HepG2 (cell line): Measurements from ENCODE around the gene MEX3D. TPM values are rescaled to one million over a fixed set of nuclear protein-coding genes. Genes with fewer than 3 reads are reported as not detected.

Experiments used
- CHD2 ChIP-seq: IDR thresholded peaks from 2 replicates; pipeline ENCODE4 v1.6.1; 2011; ENCODE audit warnings: low read depth, low read length, improper control_type of control experiment
- ELF4 ChIP-seq: sonication (generic); formaldehyde crosslinking; IDR thresholded peaks from 2 replicates; pipeline ENCODE4 v1.5.0; 2020; ENCODE audit warnings: missing genetic modification reagents, mild to moderate bottlenecking, moderate library complexity, borderline replicate concordance
- FOSL2 ChIP-seq: sonication (generic); formaldehyde crosslinking; IDR thresholded peaks from 2 replicates; pipeline ENCODE4 v1.4.0; 2020; ENCODE audit warnings: missing genetic modification reagents
- FOXP4 ChIP-seq: sonication (generic); formaldehyde crosslinking; IDR thresholded peaks from 2 replicates; pipeline ENCODE4 v1.4.0; 2020; ENCODE audit warnings: missing genetic modification reagents
- GPBP1L1 ChIP-seq: sonication (generic); formaldehyde crosslinking; IDR thresholded peaks from 2 replicates; pipeline ENCODE4 v1.5.0; 2020; ENCODE audit warnings: mild to moderate bottlenecking, missing genetic modification reagents
- GZF1 ChIP-seq: sonication (generic); formaldehyde crosslinking; IDR thresholded peaks from 2 replicates; pipeline ENCODE4 v1.5.1; 2020; ENCODE audit warnings: mild to moderate bottlenecking, missing genetic modification reagents
- ISL2 ChIP-seq: sonication (generic); formaldehyde crosslinking; IDR thresholded peaks from 2 replicates; pipeline ENCODE4 v1.5.0; 2020; ENCODE audit warnings: missing genetic modification reagents
- MZF1 ChIP-seq: sonication (generic); formaldehyde crosslinking; IDR thresholded peaks from 2 replicates; pipeline ENCODE4 v1.8.1; 2023; ENCODE audit warnings: mild to moderate bottlenecking, missing genetic modification reagents, borderline replicate concordance
- PAXIP1 ChIP-seq: sonication (generic); formaldehyde crosslinking; conservative IDR thresholded peaks from 2 replicates; pipeline ENCODE4 v1.4.0; 2020; ENCODE audit warnings: mild to moderate bottlenecking, missing genetic modification reagents, moderate library complexity
- RFX5 ChIP-seq: IDR thresholded peaks from 2 replicates; pipeline ENCODE4 v1.6.1; 2011; ENCODE audit warnings: low read depth, low read length, improper control_type of control experiment
- ZBTB21 ChIP-seq: sonication (generic); formaldehyde crosslinking; IDR thresholded peaks from 2 replicates; pipeline ENCODE4 v1.4.0; 2020; ENCODE audit warnings: missing genetic modification reagents
- ZBTB4 ChIP-seq: sonication (generic); formaldehyde crosslinking; IDR thresholded peaks from 2 replicates; pipeline ENCODE4 v1.4.0; 2020; ENCODE audit warnings: missing genetic modification reagents, mild to moderate bottlenecking, borderline replicate concordance
- ZMYM2 ChIP-seq: sonication (generic); formaldehyde crosslinking; IDR thresholded peaks from 2 replicates; pipeline ENCODE4 v1.8.0; 2022; ENCODE audit warnings: mild to moderate bottlenecking, missing genetic modification reagents
- ZNF180 ChIP-seq: sonication (generic); formaldehyde crosslinking; IDR thresholded peaks from 2 replicates; pipeline ENCODE4 v1.4.0; 2020; ENCODE audit warnings: low read depth, missing genetic modification reagents, borderline replicate concordance
- ZNF343 ChIP-seq: sonication (generic); formaldehyde crosslinking; IDR thresholded peaks from 2 replicates; pipeline ENCODE4 v1.4.0; 2020; ENCODE audit warnings: mild to moderate bottlenecking, missing genetic modification reagents
- ZNF446 ChIP-seq: sonication (generic); formaldehyde crosslinking; IDR thresholded peaks from 2 replicates; pipeline ENCODE4 v1.5.0; 2020; ENCODE audit warnings: mild to moderate bottlenecking, missing genetic modification reagents
- ZNF563 ChIP-seq: sonication (generic); formaldehyde crosslinking; IDR thresholded peaks from 2 replicates; pipeline ENCODE4 v1.8.0; 2022; ENCODE audit warnings: mild to moderate bottlenecking, moderate library complexity, missing genetic modification reagents
- polyA plus RNA-seq, 8 experiments: library from polyadenylated mRNA; depleted of rRNA in 3 of 8; stranded (reverse) in 7 of 8; unstranded in 1 of 8; fragments of >200 nt; fragmentation: Illumina TruSeq in 4 of 8; extraction: Trizol in 4 of 8; gene quantifications; 2 replicates each; pipeline versions ENCODE4 v1.2.1 to v1.2.3, GENCODE V29; 2011 to 2016; ENCODE audit warnings: low read depth in 4 of 8, missing spikeins in 1 of 8, mixed read lengths in 1 of 8; ENCODE audit not compliant: insufficient read depth in 1 of 8
- total RNA-seq, 5 experiments: library from RNA; depleted of rRNA; stranded (reverse); fragments of >200 nt; fragmentation: Illumina TruSeq; extraction: Trizol; gene quantifications; 2 replicates each; pipeline ENCODE4 v1.2.3, GENCODE V29; 2016; ENCODE audit warnings: low read depth in 1 of 5
- TF ChIP-seq, protein P1 (sequence below): sonication (generic); formaldehyde crosslinking; IDR thresholded peaks from 2 replicates; pipeline ENCODE4 v1.8.0; 2023; ENCODE audit warnings: mild to moderate bottlenecking, missing genetic modification reagents

Gene MEX3D
- total and polyA plus RNA-seq, 2 of the 13 experiments (the other 11 are each of a cell fraction or from before 2014, with no cell fraction given): 3.6 to 17.1 TPM

DNA sequence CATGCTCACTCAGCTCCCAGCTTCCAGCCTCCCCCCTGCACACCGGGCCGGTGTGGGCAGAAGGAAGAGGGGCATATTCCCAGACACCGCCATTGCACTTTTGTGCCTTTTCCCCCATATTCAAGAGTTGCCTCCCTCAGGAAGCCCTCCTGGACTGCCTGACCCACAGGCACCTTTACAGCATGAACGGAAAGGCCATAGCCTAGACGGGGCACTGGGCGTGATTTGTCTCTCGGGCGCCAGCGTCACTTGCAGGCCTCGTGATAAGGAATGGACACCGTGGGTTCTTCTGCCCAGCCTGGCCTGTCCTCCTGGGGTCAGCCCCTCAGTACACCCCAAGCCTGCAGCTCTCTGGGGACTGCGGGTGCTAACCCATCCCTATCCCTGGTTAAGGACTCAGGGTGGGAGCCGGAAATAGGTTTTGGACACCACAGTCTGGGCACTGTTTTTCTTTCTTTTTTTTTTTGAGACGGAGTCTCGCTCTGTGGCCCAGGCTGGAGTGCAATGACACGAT lies 38.1 kb upstream of the MEX3D start (continued):
- TF ChIP-seq PAXIP1 (CRISPR knock-in tag): 0 out of 2 replicates have a peak, but pooled peaks have one; percentile 10
- no peak for TF ChIP-seq RFX5
- no peak for TF ChIP-seq GPBP1L1 (CRISPR knock-in tag)
- no peak for TF ChIP-seq ZBTB21 (CRISPR knock-in tag)
- TF ChIP-seq ZNF343 (CRISPR knock-in tag): no peak
- TF ChIP-seq ISL2 (CRISPR knock-in tag): 0 out of 2 replicates have a peak, but pooled peaks have one; percentile 8
- TF ChIP-seq, protein P1, sequence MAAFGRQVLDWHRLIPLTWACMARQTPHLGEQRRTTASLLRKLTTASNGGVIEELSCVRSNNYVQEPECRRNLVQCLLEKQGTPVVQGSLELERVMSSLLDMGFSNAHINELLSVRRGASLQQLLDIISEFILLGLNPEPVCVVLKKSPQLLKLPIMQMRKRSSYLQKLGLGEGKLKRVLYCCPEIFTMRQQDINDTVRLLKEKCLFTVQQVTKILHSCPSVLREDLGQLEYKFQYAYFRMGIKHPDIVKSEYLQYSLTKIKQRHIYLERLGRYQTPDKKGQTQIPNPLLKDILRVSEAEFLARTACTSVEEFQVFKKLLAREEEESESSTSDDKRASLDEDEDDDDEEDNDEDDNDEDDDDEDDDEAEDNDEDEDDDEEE (CRISPR knock-in tag): no peak
- TF ChIP-seq ZNF180: no peak
- no peak for TF ChIP-seq ELF4 (CRISPR knock-in tag)
- 0 out of 2 replicates have a peak, but pooled peaks have one; percentile 45 for TF ChIP-seq MZF1 (CRISPR knock-in tag)
- no peak for TF ChIP-seq ZNF446 (CRISPR knock-in tag)
- no peak for TF ChIP-seq ZNF563 (CRISPR knock-in tag)
- TF ChIP-seq ZMYM2: 0 out of 2 replicates have a peak, but pooled peaks have one; percentile 29
- TF ChIP-seq FOSL2: 0 out of 2 replicates have a peak, but pooled peaks have one; percentile 14
- TF ChIP-seq ZBTB4: no peak
- TF ChIP-seq FOXP4 (CRISPR knock-in tag): no peak
- TF ChIP-seq GZF1 (CRISPR knock-in tag): 0 out of 2 replicates have a peak, but pooled peaks have one; percentile 37
- no peak for TF ChIP-seq CHD2
